ENCODE data around the gene ADAMTS17. TPM values are rescaled to one million over a fixed set of nuclear protein-coding genes. Genes with fewer than 3 reads are reported as not detected.

The ADAMTS17 gene
- total and polyA plus RNA-seq, 8 donors, result 4.2 to 16.4 (median 10.8) TPM

DNA sequence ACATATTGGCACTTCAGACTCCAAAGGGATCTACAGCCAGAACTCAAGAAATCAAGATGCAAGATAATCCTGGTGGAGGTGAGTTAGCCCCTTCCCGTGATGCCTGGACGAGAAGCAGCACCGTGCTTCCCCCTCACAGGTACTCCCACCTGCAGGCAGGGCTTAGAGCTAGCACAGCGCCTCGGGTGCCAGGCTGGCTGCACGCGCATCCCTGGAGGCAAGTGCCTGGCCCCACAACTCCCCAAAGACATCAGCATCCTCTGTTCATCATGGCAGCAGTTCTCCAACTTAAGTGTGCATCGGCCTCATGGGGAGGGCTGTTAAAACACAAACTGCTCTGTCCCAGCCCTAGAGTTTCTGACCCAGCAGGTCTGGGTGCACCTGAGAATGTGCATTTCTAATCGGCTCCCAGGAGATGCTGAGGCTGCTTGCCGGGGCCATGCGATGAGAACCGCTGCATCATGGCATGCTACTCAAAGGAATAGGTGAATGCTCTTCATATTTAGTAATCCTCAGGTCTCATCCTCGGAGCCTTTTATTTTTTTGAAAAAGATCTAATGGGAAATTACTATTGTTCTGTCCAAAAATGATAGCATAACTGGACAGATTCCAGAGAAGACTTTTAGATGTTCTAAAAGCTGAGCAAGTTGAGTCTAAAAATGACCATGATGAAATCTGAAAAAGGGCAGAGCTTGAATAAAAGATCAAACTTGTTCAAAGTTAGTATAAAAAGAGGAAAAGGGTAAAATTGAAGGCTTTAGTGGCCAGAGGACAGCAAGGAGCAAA, 244.2 kb downstream of the ADAMTS17 start:
- TF ChIP-seq CTCF (IDR thresholded peaks at IDR 0.05), result no peak
- no peak for FAIRE-seq
- no peak for DNase-seq
- Histone ChIP-seq H3K27ac (no peak overlapping the region), H3K4me1 (no peaks in the 10 kb centered on the region), H3K36me3 (no peaks in the 10 kb centered on the region), H3K4me3 (no peak overlapping the region), H3K27me3 (no peaks in the 10 kb centered on the region), H3K9me3 (no peaks in the 10 kb centered on the region)
- intact Hi-C loops (cut with DNase I), result no loop called here
- WGBS, 2 donors, result 94% methylated on average over 13 of the region's 13 CpGs
- ATAC-seq, result no peak

DNA sequence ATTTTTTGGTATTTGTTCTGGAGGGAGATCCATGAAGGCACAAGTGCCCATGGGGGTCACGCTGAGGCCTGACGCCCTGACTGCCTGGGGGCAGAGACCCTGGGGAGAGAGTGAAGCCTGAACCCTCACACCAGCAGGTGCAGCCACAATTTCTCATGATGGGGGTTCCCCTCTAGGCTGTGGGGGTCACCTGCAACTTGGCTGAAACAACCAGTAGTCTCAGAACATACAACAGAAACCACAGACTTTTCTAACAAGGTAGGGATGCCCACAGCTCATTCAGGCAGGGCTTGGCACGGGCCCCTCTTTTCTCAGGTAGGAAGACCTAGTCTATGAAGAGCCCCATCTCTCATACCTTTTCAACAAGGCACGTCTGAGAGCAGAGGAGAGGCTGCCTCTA, 245.1 kb downstream of the ADAMTS17 start:
- H3K27me3 ChIP-seq, result no peaks in the 10 kb centered on the region
- H3K9me3 ChIP-seq, result no peaks in the 10 kb centered on the region
- no peak overlapping the region for H3K27ac ChIP-seq
- FAIRE-seq (no peak), DNase-seq (no peak), ATAC-seq (no peak)
- intact Hi-C loops (cut with DNase I), result no loop called here
- H3K4me3 ChIP-seq, result no peak overlapping the region
- H3K36me3 ChIP-seq, result no peaks in the 10 kb centered on the region
- WGBS, 2 donors, result 87 to 93% methylated on average over 4 of the region's 4 CpGs
- H3K4me1 ChIP-seq, result no peaks in the 10 kb centered on the region
- no peak for TF ChIP-seq CTCF (IDR thresholded peaks at IDR 0.05)

- TF ChIP-seq CTCF (IDR thresholded peaks at IDR 0.05), result no peak
- intact Hi-C loops (cut with DNase I), result no loop called here
- Histone ChIP-seq H3K27ac (no peak overlapping the region), H3K4me3 (no peak overlapping the region), H3K4me1 (no peaks in the 10 kb centered on the region), H3K36me3 (no peaks in the 10 kb centered on the region), H3K27me3 (no peaks in the 10 kb centered on the region), H3K9me3 (no peaks in the 10 kb centered on the region)
- no peak for FAIRE-seq
- DNase-seq, result no peak
- ATAC-seq, result no peak
- 88 to 94% methylated on average over 9 of the region's 9 CpGs for WGBS, 2 donors
These were observed 245.6 kb downstream of the ADAMTS17 start for GRCh38 chr15:100096248-100096600.

GRCh38 chr15:100095541-100096247, 246.1 kb downstream of the ADAMTS17 start:
- no peaks in the 10 kb centered on the region for H3K9me3 ChIP-seq
- WGBS, 2 donors, result 88 to 90% methylated on average over 13 of the region's 13 CpGs
- DNase-seq, result no peak
- no peak for ATAC-seq
- TF ChIP-seq CTCF (IDR thresholded peaks at IDR 0.05), result no peak
- intact Hi-C loops (cut with DNase I), result no loop called here
- H3K4me1 ChIP-seq, result no peaks in the 10 kb centered on the region
- no peak overlapping the region for H3K4me3 ChIP-seq
- H3K27ac ChIP-seq, result no peak overlapping the region
- no peak for FAIRE-seq
- H3K27me3 ChIP-seq, result no peaks in the 10 kb centered on the region
- H3K36me3 ChIP-seq, result no peaks in the 10 kb centered on the region

GRCh38 chr15:100094127-100094510, 247.7 kb downstream of the ADAMTS17 start:
- H3K9me3 ChIP-seq, result no peaks in the 10 kb centered on the region
- no peak overlapping the region for H3K27ac ChIP-seq
- intact Hi-C loops (cut with DNase I), result no loop called here
- H3K36me3 ChIP-seq, result no peaks in the 10 kb centered on the region
- H3K4me1 ChIP-seq, result no peaks in the 10 kb centered on the region
- ATAC-seq (no peak), FAIRE-seq (no peak), DNase-seq (no peak)
- no peak overlapping the region for H3K4me3 ChIP-seq
- H3K27me3 ChIP-seq, result no peaks in the 10 kb centered on the region
- WGBS, 2 donors, result 83 to 85% methylated on average over 3 of the region's 3 CpGs
- TF ChIP-seq CTCF (IDR thresholded peaks at IDR 0.05), result no peak
